Measurements from ENCODE around the gene EFNB3.
A peak's percentile ranks its signal among the peaks of the same experiment; 100 is the strongest.

The EFNB3 gene

GRCh38 chr17:7704601-7705268 lies at the start of gene EFNB3:
Gene EFNB3, plus strand, starts transcription at chr17:7705202. Its CDS starts 397 bp downstream, at chr17:7705599.
- DNase-seq (ENCODE audit: low read depth in 2 of 2) = peak in 1 of 2 donors; percentile 61
- H3K4me3 ChIP-seq (replicated peaks in 1 of 2; ENCODE audit: low read depth in 2 of 2, low read length in 2 of 2) = peak within 1 kb of the TSS; percentile 41 to 53
- no peak for TF ChIP-seq CTCF (IDR thresholded peaks at IDR 0.05; ENCODE audit: low read depth, low read length)

GRCh38 chr17:7655541-7655840 lies 49.5 kb upstream of the EFNB3 start:
- DNase-seq (ENCODE audit: low read depth in 2 of 2) = no peak
- H3K4me3 ChIP-seq (replicated peaks in 1 of 2; ENCODE audit: low read depth in 2 of 2, low read length in 2 of 2) = no peak overlapping the region
- no peak for TF ChIP-seq CTCF (IDR thresholded peaks at IDR 0.05; ENCODE audit: low read depth, low read length)

GRCh38 chr17:7656958-7657609 lies 47.9 kb upstream of the EFNB3 start:
- TF ChIP-seq CTCF (IDR thresholded peaks at IDR 0.05; ENCODE audit: low read depth, low read length) = no peak
- DNase-seq (ENCODE audit: low read depth in 2 of 2) = peak in 1 of 2 donors; percentile 64
- no peak overlapping the region for H3K4me3 ChIP-seq (replicated peaks in 1 of 2; ENCODE audit: low read depth in 2 of 2, low read length in 2 of 2)

GRCh38 chr17:7667656-7668406 lies 37.2 kb upstream of the EFNB3 start:
- H3K4me3 ChIP-seq (replicated peaks in 1 of 2; ENCODE audit: low read depth in 2 of 2, low read length in 2 of 2) = no peak overlapping the region
- no peak for DNase-seq (ENCODE audit: low read depth in 2 of 2)
- TF ChIP-seq CTCF (IDR thresholded peaks at IDR 0.05; ENCODE audit: low read depth, low read length) = no peak

- DNase-seq (ENCODE audit: low read depth in 2 of 2) = no peak
- no peak for TF ChIP-seq CTCF (IDR thresholded peaks at IDR 0.05; ENCODE audit: low read depth, low read length)
- no peak overlapping the region for H3K4me3 ChIP-seq (replicated peaks in 1 of 2; ENCODE audit: low read depth in 2 of 2, low read length in 2 of 2)
Observed at GRCh38 chr17:7668482-7668881, 36.5 kb upstream of the EFNB3 start.

- no peak overlapping the region for H3K4me3 ChIP-seq (replicated peaks in 1 of 2; ENCODE audit: low read depth in 2 of 2, low read length in 2 of 2)
- peak in 1 of 2 donors; percentile 37 for DNase-seq (ENCODE audit: low read depth in 2 of 2)
- peak; percentile 43 for TF ChIP-seq CTCF (IDR thresholded peaks at IDR 0.05; ENCODE audit: low read depth, low read length)
Observed at GRCh38 chr17:7673239-7673638, 31.8 kb upstream of the EFNB3 start.

Data from cardiac fibroblast (primary cell).